ENCODE measurements around the gene SLC16A11. TPM values are rescaled to one million over a fixed set of nuclear protein-coding genes. Genes with fewer than 3 reads are reported as not detected.

Gene SLC16A11
- total RNA-seq, 4 donors from 2014 or later: 0.14 to 10.0 (median 0.85) TPM

DNA sequence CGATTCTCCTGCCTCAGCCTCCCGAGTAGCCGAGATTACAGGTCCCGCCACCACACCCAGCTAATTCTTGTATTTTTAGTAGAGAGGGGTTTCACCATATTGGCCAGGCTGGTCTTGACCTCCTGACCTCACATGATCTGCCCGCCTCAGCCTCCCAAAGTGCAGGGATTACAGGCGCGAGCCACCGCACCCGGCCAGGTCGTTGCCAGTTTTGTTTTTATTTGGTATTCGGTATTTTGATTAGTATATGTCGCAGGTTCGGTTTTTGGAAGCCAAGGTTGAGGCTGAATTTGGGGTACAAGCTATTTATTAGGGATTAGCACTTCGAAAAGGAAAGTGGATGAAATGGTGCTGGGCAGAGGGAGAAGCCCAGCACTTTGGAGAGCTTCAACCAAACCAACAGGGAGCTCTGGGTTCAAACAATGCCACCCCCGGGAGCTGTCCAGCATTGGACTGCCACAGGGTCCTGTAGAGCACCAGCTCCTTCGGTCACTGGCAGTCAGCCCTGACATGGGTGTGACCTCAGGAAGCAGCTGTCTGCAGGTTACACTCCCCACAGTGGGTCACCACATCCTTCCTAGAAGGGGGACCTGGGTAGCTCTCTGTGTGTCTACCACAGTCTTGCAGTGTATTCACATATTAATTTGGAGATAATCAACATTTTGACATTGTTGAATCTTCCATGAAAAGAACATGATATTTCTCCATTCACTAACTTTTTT, 37.6 kb upstream of the SLC16A11 start:
- TF ChIP-seq, protein P1, sequence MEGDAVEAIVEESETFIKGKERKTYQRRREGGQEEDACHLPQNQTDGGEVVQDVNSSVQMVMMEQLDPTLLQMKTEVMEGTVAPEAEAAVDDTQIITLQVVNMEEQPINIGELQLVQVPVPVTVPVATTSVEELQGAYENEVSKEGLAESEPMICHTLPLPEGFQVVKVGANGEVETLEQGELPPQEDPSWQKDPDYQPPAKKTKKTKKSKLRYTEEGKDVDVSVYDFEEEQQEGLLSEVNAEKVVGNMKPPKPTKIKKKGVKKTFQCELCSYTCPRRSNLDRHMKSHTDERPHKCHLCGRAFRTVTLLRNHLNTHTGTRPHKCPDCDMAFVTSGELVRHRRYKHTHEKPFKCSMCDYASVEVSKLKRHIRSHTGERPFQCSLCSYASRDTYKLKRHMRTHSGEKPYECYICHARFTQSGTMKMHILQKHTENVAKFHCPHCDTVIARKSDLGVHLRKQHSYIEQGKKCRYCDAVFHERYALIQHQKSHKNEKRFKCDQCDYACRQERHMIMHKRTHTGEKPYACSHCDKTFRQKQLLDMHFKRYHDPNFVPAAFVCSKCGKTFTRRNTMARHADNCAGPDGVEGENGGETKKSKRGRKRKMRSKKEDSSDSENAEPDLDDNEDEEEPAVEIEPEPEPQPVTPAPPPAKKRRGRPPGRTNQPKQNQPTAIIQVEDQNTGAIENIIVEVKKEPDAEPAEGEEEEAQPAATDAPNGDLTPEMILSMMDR (IDR thresholded peaks at IDR 0.05): no peak
- TF ChIP-seq POLR2A (IDR thresholded peaks at IDR 0.05): no peak
- Histone ChIP-seq H3K27ac (no peak overlapping the region), H3K4me1 (no peaks in the 10 kb centered on the region), H3K4me3 (no peak overlapping the region), H3K27me3 (no peaks in the 10 kb centered on the region), H3K36me3 (no peaks in the 10 kb centered on the region), H3K9me3 (no peaks in the 10 kb centered on the region)
- DNase-seq: no peak
- intact Hi-C loops (cut with DNase I; ENCODE audit: low total_unique reads): no loop called here

DNA sequence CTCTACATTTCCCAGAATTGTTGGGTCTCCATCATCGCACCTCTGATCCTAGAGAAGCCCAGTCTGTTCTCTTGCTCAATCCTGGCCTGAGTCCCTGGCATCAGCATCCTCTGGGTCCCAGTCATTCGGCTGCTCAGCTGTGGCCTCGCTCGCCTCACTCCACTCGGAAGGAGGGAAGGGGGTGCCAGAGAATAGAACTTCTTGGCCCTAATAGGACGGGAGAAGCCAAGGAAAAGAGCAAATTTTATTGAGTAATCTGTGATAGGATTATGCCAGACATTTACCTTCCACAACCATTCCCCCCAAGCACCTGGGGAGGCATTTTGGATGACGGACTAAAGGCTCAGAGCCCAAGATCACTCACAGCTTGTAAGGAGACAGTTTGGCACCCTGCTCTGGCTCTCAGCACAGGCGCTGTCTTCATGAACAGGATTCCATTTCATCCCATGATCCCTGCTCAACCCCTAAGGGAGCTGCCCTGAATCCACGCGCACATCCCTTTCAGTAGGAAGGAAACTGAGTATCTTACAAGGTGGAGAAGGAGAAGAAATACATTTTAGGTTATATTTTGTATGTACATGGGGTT, 36.7 kb upstream of the SLC16A11 start:
- TF ChIP-seq, protein P1 (IDR thresholded peaks at IDR 0.05): no peak
- TF ChIP-seq POLR2A (IDR thresholded peaks at IDR 0.05): no peak
- DNase-seq: peak in 1 of 2 donors; percentile 28
- H3K36me3 ChIP-seq: no peaks in the 10 kb centered on the region
- no peak overlapping the region for H3K27ac ChIP-seq
- H3K4me1 ChIP-seq: no peaks in the 10 kb centered on the region
- intact Hi-C loops (cut with DNase I; ENCODE audit: low total_unique reads): no loop called here
- no peaks in the 10 kb centered on the region for H3K9me3 ChIP-seq
- no peaks in the 10 kb centered on the region for H3K27me3 ChIP-seq
- no peak overlapping the region for H3K4me3 ChIP-seq

DNA sequence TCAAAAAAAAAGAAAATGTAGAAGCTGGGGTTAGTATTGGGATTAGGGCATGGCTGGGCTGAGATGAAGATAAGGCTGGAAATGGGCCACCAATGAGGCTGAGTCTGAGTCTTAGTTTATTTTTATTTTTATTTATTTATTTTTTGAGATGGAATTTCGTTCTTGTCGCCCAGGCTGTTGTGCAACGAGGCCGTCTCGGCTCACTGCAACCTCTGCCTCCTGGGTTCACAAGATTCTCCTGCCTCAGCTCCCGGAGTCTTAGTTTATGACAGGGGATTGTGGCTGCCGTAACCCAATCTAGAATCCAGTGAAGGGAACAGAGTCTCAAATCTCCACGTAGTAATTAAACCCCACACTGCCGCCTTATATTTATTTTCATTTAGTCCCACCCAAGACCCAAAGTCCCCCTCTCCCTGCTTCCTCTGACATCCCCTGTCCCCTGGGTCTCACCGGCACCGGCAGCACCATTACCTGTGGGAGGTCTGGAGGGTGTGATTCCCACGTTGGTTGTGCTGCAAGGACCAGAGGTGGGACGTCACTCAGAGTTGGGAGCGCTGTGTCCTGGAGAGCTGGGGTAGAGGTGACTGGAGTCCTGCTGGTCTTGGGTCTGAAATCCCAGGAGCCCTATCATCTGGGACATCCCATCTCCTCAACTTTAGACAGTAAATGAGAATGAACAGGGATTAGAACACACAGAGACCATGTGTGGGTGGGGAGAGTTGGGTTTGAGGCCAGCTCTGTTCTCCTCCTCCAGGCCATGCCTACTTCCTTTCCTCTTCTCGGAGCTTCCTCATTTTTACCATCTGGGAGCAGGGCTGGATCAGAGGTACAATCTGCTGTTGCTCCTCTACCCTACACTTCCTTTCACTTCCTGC, 35.9 kb upstream of the SLC16A11 start, which contains the start of gene CLEC10A:
CLEC10A (minus strand) TSS at position 671 of the 875 bp plus-strand sequence. CDS start 1,439 bp downstream, outside the sequence.
- H3K27me3 ChIP-seq: no peaks in the 10 kb centered on the region
- H3K9me3 ChIP-seq: no peaks in the 10 kb centered on the region
- no peak within 1 kb of the TSS for H3K4me3 ChIP-seq
- no peak for TF ChIP-seq POLR2A (IDR thresholded peaks at IDR 0.05)
- TF ChIP-seq, protein P1 (IDR thresholded peaks at IDR 0.05): no peak
- no peaks in the 10 kb centered on the region for H3K36me3 ChIP-seq
- no peaks in the 10 kb centered on the region for H3K4me1 ChIP-seq
- no peak within 1 kb of the TSS for H3K27ac ChIP-seq
- intact Hi-C loops (cut with DNase I; ENCODE audit: low total_unique reads): no loop called here
- no peak for DNase-seq

DNA sequence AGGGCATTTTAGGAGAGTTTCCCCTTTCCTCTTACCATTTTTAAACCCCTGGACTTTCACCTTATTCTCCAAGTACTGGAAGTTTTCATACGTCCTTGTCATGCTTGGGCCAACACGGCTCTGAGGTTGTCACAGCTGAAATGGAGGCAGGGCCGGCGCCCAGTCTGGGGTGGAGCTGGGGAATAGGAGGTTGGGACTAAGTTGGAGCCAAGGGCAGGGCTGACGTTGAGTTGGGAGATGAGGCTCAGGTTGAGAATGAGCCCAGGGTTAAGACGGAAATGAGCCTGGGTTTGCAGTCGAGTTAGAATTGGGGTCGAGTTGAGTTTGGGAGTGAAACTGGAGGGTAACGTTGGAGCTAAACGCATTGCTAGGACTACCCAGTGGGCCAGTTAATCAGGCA, 34.8 kb upstream of the SLC16A11 start:
- Histone ChIP-seq H3K27me3 (no peaks in the 10 kb centered on the region), H3K36me3 (no peaks in the 10 kb centered on the region), H3K27ac (no peak overlapping the region), H3K4me3 (no peak overlapping the region), H3K4me1 (no peaks in the 10 kb centered on the region), H3K9me3 (no peaks in the 10 kb centered on the region)
- intact Hi-C loops (cut with DNase I; ENCODE audit: low total_unique reads): no loop called here
- no peak for DNase-seq
- TF ChIP-seq, protein P1 (IDR thresholded peaks at IDR 0.05): no peak
